Skeletal muscle cell (primary cell): ENCODE results near the gene NEK8.
"Not testable (repeated sequence)": the region's sequence is repeated elsewhere in the genome, so short reads cannot be mapped to it uniquely, and the experiment has no call there.

Experiments used
- DNase-seq: peaks from one replicate; pipeline ENCODE4 v3.0.0-alpha.2; 2010; ENCODE audit warnings: low read depth
- H3K4me3 ChIP-seq: 2 replicates; pipeline ENCODE4 v1.5.1; 2011; ENCODE audit warnings: low read depth, mild to moderate bottlenecking, control low read depth, low read length, moderate library complexity

Gene NEK8

DNA sequence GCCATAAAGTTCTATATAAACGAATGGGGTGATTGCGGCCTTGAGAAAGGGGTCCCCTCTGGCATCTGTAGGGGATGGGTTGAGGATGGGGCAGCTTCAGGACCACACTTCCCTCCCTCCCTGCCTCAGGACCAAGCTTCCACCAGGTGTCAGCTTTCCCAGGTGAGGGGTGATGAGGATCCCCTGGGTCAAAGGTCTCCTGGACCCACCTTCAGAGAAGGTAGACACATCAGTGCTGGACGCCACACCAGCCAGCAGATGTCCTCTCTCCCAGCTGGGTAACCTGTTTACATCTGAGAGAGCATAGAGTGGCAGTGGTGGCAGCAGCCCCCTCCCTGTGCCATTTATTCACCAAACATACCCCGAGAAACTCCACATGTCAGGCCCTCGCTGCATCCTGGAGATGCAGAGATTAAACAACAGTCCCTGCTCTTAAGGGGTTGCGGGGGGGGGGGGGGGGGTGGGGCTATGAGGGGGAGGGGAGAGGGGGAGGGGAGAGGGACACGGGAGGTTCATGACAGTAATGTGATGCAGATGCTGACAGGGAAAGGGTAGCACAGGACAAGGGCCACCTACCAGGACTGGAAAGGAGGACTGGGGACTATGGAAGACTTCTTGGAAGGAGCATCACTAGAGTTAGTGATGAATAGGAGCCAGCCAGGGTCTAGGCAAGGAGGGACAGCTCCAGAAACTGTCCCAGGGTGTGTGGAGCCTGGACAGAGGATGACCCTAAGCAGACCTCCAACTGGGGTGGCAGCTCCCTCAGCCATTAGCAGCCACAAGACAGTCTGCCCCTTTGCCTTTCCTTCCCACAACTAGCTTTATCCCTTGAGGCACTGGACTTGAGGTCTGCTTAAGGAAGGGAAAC is 21.9 kb upstream of the NEK8 start:
- H3K4me3 ChIP-seq: no peak overlapping the region
- DNase-seq: no peak

- DNase-seq: no peak
- no peak overlapping the region for H3K4me3 ChIP-seq
These were observed 21.3 kb upstream of the NEK8 start for GRCh38 chr17:28707339-28707720.

- DNase-seq: no peak
- H3K4me3 ChIP-seq: peak overlapping the region; percentile 61
These were observed 17.5 kb upstream of the NEK8 start for GRCh38 chr17:28710861-28711722.

DNA sequence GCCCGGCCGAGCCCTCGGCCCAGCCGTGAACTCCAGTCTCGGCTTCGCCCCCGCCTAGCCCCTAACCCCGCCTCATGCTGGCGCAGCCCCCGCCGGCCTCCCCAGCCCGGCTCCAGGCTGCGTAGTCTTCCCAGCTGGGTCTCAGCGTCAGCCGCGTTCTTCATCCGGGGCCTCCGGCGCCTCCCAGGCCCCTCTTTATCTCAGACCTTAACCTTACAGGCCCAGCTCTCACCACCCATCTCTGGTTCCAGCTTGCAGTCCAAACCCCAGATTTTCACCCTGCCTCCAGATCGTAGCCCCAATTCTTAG is 16.9 kb upstream of the NEK8 start, which contains the start of gene PROCA1:
TSS of gene PROCA1 (minus strand) at position 166 of the 309 bp plus-strand sequence. CDS start 228 bp downstream, outside the sequence.
- DNase-seq: no peak
- H3K4me3 ChIP-seq: peak within 1 kb of the TSS; percentile 61

DNA sequence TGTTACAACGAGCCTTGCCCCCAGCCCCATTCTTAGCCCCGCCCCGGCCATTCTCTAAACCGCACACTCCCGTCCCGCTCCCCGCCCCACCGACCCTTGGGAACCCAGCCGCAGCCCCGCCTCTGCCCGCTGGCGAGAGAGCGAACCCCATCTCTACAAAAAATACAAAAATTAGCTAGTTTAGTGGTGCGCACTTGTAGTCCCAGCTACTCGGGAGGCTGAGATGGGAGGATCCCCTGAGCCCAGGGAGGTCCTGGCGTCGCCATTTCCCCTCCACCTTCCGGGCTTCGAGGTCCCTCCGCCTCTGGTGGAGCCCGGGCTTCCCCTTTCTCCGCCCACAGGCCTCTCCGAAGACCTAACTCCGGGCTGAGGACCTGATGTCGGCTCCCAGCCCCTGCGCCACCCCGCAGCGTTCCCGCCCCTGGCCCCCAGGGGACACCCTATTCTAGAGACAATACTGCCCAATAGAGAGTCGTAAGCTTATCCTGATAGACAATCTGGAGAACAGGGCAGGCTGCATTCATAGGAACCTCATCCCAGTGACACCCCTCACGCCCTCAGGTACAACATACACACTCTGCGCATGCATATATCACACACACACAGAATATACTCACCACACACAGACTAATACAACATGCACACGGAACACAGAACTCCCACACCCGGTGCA is 16.4 kb upstream of the NEK8 start:
- no peak for DNase-seq
- peak overlapping the region; percentile 61 for H3K4me3 ChIP-seq

- no peak for DNase-seq
- H3K4me3 ChIP-seq: no peak overlapping the region
These were observed 15.7 kb upstream of the NEK8 start for GRCh38 chr17:28712705-28713415.

- no peak overlapping the region for H3K4me3 ChIP-seq
These were observed 14.3 kb upstream of the NEK8 start for GRCh38 chr17:28714281-28714680.

GRCh38 chr17:28715217-28715616 is 13.4 kb upstream of the NEK8 start:
- H3K4me3 ChIP-seq: no peak overlapping the region

More at GRCh38 chr17:28714281-28714680, 14.3 kb upstream of the NEK8 start:
- no peak for DNase-seq

GRCh38 chr17:28716740-28717577 is 11.6 kb upstream of the NEK8 start:
- peak overlapping the region; percentile 96 for H3K4me3 ChIP-seq

More at GRCh38 chr17:28715217-28715616, 13.4 kb upstream of the NEK8 start:
- no peak for DNase-seq

DNA sequence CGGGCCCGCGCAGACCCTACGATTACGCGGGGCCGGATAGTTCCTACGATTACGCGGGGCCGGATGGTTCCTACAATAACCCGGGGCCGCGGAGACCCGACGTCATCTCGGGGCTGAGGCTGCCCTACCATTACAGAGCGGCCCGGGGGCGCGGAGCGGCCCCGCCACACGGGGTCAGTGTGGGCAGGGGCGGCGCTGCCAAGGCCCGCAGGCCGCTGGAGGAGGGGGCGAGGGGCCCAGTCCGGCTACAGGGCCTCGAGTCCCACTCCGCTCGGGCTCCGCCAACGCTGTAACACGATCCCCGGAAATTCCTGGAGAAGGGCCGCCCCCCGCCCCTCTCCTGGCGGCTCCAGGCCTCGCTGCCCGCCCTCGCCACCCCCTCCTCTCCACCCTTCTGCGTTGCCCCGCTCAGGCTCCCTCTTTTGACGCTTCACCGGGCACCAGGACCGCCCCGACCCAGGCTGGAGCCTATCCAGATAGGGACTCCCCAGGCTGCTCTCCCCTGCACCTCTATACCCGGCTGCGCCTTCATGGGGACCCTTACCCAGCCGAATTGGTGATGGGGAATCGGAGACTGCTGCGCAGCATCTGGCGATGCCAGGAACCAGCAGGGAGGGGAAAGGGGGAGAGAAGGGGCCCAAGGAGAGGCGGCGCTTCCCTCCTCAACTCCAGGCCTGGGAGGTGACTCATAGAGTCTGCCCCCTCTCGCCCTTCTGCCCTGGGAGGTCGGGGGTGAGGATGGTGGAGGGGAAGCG is 10.8 kb upstream of the NEK8 start, which contains the start of gene RAB34:
TSS of gene RAB34 (minus strand) at position 291 of the 755 bp plus-strand sequence. CDS start 602 bp downstream, outside the sequence.
- no peak for DNase-seq

More at GRCh38 chr17:28716740-28717577, 11.6 kb upstream of the NEK8 start:
- no peak for DNase-seq

DNA sequence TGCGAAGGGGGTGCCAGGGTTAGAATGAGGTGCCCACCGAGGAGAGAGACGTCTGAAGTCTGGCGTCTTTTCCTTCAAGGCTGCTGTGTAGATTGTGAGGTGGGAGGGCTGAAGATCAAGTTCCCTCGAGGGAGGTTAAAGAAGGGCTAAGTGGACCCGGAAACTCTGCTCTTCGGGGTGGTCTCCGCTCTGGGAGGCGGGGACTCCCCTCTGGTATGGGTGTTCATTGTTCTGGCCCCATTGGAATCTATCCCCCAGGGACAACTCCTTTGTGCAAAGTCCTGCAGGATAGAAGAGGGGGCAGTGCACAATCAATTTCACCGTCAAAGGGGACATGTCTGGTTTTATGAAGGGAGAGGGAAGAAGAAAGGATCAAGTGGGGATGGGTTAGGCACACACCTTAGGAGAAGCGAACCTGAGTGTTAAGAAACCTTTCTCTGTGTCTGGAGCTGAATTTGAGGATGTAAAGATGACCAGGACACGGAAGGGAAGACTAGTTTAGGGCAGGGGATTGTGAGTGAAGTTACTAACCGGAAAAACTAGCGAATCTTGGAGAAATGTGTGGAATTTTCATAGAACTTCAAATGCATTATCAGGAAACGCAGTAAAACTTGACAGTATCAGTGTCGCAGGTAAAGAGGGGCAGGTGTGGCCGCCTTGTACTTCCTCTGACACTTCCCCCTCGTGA is 10.1 kb upstream of the NEK8 start:
- no peak for DNase-seq
- H3K4me3 ChIP-seq: peak overlapping the region; percentile 96

More for the DNA sequence above, 10.8 kb upstream of the NEK8 start, which contains the start of gene RAB34:
- peak within 1 kb of the TSS; percentile 96 for H3K4me3 ChIP-seq

GRCh38 chr17:28719021-28719433 is 9.6 kb upstream of the NEK8 start:
- DNase-seq: no peak
- peak overlapping the region; percentile 96 for H3K4me3 ChIP-seq

DNA sequence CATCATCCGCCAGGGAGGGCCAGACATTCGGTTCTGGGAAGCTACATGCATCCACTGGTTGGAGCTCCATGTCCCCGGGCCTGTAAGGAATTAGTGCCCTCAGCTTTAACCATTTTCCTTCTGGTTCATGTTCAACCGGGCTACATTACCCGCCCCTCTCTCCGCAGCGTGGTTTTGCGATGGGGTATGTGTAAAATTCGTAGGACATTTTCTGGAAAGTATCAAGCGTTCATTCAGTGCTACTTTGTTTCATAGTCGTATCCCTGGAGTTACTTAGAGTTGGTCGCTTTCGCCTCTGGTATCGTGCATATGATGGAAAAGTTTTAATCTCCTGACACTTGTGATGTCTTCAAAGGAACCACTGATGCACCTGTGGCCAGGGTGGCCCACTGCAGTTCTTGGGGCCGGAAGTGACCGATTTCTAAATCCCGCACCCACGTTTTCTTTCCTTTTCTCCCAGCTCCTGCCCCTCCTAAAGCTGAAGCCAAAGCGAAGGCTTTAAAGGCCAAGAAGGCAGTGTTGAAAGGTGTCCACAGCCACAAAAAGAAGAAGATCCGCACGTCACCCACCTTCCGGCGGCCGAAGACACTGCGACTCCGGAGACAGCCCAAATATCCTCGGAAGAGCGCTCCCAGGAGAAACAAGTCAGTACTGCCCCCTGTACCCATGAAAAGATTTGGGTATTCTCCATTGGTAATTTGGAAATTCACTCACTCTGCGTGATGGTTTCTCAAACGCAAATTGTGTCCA is 8.2 kb upstream of the NEK8 start:
- no peak for DNase-seq
- H3K4me3 ChIP-seq: peak overlapping the region; percentile 96

DNA sequence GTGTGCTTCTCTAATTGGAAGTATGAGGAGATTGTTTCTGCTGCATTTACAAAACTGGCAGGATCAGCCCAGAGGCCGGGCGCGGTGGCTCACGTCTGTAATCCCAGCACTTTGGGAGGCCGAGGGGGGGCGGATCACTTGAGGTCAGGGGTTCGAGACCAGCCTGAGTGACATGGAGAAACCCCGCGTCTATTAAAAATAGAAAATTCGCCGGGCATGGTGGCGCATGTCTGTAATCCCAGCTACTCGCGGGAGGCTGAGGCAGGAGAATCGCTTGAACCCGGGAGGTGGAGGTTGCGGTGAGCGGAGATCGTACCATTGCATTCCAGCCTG is 7.6 kb upstream of the NEK8 start:
- not testable (repeated sequence) for DNase-seq
- peak overlapping the region; percentile 96 for H3K4me3 ChIP-seq

DNA sequence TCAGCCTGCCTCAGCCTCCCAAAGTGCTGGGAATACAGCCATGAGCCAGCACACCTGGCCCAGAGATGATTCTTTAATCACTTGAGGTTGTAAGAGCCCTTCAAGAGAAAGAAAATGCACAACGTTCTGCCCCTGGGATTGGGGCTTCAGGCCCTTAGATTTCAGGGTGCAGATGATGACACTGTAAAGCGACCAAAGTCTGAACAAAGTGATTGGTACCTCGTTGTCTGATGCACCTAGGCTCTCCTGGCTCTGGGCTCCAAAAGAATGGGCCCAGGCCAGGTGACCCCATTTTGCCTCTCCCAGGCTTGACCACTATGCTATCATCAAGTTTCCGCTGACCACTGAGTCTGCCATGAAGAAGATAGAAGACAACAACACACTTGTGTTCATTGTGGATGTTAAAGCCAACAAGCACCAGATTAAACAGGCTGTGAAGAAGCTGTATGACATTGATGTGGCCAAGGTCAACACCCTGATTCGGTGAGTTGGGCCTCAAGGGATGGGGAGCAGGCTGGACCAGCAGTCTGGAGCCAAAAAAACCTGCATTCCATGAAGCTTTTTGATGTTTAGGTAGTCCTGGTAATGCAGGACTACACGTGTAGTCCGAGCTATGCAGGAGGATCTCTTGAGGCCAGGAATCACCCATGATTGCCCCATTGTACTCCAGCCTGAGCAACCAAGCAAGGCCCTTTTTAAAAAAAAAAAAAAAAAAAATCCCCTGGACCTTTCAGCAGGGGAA is 6.0 kb upstream of the NEK8 start:
- H3K4me3 ChIP-seq: peak overlapping the region; percentile 5
- no peak for DNase-seq
